CD4-positive, alpha-beta T cell treated with Interferon gamma for 1 hour (primary cell): ENCODE data around the gene PMEL.
"Not testable (repeated sequence)": the region's sequence is repeated elsewhere in the genome, so short reads cannot be mapped to it uniquely, and the experiment has no call there.

ENCODE experiments used
- DNase-seq: peaks from one replicate; pipeline ENCODE4 v3.0.0-alpha.2; 2020

The PMEL gene

DNA sequence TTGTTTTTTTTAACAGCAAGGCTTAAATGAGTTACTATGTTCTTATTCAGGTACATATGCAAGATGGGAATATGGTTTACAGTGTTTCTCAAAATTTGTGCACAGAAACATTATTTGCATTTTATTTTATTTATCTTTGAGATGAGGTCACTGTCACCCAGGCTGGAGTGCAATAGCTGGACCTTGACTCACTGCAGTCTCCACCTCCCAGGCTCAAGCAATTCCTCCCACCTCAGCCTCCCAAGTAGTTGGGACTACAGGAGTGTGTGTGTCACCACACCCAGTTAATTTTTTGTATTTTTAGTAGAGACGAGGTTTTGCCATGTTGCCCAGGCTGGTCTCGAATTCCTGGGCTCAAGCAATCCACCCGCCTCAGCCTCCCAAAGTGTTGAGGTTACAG, 46.8 kb downstream of the PMEL start:
- not testable (repeated sequence) for DNase-seq

DNA sequence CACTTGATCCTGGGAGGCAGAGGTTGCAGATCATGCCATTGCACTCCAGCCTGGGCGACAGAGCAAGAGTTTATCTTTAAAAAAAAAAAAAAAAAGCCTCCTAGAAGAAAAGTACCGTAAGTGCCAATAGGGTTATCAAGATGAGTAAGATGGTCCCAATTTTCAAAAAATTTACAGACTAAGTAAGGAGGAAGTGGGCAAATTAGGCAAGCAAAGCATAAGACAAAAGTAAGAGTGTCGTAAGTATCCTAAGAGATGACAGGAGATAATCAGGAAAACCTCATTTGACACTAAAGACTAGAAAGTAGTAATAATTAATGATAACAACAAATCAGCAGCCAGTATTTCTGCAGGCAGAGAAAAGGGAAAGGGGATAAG, 50.4 kb downstream of the PMEL start:
- no peak for DNase-seq

DNA sequence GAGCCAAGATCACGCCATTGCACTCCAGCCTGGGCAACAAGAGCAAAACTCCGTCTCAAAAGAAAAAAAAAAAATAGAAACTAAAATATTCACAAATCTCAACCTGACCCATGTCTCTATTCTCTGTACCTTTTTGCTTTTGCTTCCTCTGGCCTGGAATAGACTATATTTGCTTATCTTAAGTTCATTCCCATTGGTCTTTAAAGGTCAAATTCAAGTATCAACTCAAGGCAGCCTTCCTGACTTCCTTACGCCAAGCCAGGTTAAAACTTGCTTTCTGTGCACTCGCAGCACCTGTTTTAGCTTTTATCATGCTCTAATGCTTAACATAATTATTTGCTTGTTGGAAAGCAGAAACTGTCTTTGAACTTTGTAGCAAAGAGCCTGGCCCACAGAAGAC, 52.9 kb downstream of the PMEL start:
- DNase-seq, result no peak

GRCh38 chr12:55909513-55909884, 56.3 kb downstream of the PMEL start:
- DNase-seq, result no peak

GRCh38 chr12:55908726-55909512, 56.9 kb downstream of the PMEL start:
- DNase-seq, result no peak

DNA sequence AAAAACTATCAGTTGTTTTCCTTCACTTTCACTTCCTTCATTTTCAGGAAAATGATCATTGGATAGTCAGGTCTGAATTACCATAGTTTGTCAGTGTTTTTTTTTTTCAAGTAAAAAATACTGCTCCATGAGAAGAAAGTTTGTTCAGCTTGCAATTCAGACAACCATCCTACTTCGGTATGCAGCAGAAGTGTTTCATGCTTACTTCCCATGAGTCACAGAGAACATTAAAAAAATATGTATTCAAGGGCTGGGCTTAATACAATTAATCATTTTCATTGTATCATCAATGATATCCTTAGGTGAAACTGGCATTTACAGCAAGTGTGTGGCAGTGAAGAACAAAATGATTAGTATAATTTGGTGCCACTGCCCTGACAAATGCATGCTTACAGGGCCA, 59.8 kb downstream of the PMEL start:
- no peak for DNase-seq
